COLO668 (cell line): ENCODE data around the gene ASAH2.
"Not testable (repeated sequence)": the region's sequence is repeated elsewhere in the genome, so short reads cannot be mapped to it uniquely, and the experiment has no call there.

Experiments
- DNase-seq: peaks from one replicate; lab custom pipeline; 2025; ENCODE audit not compliant: unreplicated experiment; lab: John Stamatoyannopoulos, UW

Gene ASAH2

DNA sequence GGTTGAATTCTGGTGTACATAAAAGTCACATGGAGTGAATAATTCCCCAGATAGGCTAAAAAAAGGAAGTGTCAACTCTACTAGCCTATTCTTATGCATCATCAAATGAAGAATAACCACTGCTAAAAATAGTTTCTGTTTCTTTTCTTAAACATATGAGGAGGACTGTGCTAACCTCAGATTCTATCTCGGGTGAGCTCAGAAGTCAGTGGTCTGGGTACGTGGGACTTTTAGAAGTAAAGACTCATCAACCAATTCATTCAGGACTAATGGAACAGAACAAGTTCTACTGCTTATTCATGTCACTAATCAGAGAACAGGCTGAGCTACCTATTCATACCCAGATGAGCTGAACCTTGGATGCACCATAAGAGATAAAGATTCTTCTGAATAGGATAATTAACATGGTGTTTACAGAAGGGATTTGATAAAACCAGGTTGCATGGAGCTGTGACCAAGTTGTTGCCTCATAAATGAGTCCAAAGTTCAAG, 9.5 kb upstream of the ASAH2 start:
- no peak for DNase-seq

DNA sequence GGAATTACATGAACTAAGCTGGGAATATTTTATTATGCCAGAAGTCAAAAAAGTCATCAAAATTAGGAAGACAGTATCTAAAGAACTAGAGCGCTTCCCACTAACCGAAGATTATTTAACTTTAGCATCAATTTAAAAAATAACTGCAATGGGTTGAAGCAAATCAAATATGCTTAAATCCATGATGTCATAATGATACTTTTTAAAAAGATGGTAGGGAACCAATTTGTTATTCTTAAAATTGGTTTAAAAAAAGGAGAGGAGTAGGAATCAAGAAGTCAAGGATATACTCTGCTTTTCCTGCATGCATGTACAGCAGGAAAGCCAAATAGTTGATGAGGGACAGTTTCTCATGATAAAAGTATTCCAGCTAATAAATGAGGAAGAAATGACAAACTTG, 3.2 kb upstream of the ASAH2 start:
- no peak for DNase-seq

- DNase-seq, result no peak
These were observed 1.0 kb downstream of the ASAH2 start for GRCh38 chr10:50250096-50250854.

DNA sequence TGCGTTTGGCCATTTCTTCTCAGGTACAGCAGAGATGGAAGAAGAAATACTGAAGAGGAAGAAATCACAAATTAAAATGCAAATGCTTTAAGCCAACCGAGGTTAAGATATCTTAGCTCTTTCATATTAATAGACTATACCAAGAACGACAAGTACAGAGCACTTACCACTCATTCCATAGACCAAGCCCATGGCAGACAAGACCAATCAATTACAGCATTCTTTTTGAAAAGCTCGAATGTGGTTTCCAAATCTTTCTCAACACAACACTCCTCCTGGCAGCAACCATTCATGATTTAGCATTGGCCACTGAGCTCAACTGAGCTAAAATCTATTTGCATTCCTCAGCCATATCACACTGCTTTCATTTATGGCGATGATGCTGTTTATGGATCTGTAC, 2.7 kb downstream of the ASAH2 start:
- no peak for DNase-seq

GRCh38 chr10:50248062-50248461, 3.3 kb downstream of the ASAH2 start:
- DNase-seq, result no peak

- no peak for DNase-seq
These were observed 7.1 kb downstream of the ASAH2 start for GRCh38 chr10:50244201-50244600.

DNA sequence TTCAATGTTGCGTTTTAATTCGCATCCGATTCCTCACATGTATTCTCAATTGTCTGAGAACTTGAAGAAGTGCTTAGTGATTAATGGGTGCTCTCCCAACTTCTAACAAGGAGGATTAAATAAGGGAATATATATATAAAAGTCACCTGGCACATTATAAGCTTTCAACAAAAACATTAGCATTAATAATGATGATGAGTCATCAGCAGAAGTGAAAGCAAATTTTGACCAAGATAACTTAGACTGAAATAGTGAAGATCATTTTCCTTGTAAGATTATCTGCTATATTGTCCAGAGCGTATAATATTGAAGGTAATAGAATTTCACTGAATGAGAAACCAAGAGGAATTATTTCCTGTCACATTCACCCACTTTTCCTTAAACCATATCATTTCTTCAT, 8.5 kb downstream of the ASAH2 start:
- no peak for DNase-seq

DNA sequence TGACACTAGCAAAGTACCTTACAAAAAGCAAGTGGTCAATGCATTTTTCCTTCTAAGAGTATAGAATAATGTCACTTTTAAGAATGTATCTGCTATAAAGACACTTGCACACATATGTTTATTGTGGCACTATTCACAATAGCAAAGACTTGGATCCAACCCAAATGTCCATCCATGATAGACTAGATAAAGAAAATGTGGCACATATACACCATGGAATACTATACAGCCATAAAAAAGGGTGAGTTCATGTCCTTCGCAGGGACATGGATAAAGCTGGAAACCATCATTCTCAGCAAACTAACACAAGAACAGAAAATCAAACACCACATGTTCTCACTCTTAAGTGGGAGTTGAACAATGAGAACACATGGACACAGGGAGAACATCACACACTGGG, 9.8 kb downstream of the ASAH2 start:
- not testable (repeated sequence) for DNase-seq

DNA sequence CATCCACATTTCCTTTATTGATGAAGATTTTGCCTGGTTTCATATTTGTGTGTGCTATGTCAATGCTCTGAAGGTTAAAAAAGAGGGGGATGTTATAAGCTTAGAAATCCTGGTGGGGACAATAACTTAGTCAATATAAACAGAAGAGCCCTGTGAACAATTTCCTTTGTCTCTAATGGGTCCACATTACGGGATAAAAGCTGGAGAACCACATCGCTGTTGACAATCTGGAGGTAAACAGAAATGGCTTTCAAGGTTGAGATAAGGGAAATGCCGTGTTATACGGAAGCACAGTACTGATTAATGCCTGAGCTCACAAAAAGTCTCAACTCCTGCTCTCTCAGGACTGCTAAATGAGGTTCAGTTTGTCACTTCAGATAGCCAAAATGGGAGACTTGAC, 16.8 kb downstream of the ASAH2 start:
- DNase-seq, result no peak

GRCh38 chr10:50232261-50232639, 19.1 kb downstream of the ASAH2 start:
- DNase-seq, result no peak

GRCh38 chr10:50231515-50232260, 19.6 kb downstream of the ASAH2 start:
- no peak for DNase-seq

DNA sequence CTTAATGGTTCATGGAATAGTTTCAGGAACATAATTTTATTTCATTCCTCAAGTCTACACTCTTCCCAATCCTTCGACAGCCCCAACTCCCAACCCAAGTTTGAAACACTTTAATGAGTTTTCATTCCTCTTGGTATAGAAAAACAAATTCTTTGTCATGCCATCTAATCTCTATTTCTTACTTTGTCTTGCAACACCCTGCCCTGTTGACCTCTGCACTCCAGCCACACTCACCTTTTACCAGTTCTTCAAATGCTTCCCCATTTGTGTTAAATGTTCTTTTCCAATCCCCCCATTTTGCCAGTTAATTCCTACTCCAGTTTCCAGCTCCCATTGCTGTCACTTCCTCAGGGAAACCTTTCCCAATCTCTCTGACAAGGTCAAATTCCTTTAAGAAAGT, 21.9 kb downstream of the ASAH2 start:
- DNase-seq, result no peak

DNA sequence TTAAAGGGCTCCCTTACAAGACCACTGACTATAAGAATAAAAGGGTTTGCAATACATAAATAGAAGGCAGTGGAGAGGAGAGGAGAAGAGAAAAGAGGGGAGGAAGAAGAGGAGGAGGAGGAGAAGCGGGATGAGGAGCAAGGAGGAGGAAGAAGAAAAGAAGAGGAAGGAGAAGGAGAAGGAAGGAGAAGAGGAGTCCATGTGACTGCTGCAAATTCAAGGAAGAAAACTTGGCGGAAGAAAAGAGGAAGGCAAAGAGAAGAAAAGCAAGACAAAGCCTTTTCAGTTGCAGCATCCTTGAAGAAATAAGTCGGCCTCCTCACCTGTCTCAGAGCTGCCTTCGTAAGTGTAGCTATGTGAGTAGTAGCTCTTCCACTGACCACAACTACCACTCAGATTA, 22.6 kb downstream of the ASAH2 start:
- no peak for DNase-seq

DNA sequence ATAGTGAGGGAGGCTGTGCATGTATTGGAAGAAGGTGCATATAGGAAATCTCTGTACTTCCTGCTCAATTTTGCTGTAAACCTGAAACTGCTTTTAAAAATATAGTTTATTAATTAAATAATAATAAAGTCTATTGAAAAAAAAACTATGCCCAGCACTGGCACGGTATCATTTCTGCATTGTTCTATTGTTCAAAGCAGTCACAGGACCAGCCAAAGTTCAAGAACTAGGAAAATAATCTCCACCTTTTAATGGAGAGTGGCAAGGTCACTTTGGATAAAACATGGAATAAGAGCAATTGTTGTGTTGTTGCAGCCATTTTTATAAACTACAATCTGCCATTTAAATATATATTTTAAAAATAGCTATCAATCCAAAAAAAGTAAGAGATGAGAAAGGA, 24.7 kb downstream of the ASAH2 start:
- DNase-seq, result no peak

DNA sequence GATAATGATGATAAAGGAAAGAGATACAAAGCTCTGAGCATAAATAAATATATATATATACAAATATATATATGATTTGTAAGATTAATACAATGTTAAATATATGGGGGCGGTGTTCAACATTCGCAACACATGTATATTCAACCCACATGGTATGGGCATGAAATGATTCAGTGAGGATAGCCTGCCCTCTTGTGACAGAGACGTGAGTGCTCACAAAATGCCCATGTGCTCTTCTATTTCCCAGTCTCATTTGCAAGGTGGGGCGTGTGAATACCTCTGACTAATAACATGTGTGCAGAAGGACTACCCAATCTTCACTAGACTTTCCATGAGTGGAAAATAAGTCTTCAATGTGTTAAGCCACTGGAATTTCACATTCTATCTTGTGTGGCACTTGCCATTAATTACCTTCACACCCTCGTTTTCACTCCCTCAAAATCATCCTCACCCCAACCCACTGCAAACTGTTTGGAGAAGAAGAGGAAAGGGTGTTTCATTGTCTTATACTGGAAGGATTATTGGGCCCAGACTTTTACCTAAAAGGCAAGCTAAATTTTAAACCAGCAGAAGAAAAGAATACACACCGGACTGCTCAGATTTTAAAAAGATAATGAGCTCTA, 26.9 kb downstream of the ASAH2 start:
- DNase-seq, result peak; percentile 11

- no peak for DNase-seq
These were observed 29.1 kb downstream of the ASAH2 start for GRCh38 chr10:50222199-50222598.

DNA sequence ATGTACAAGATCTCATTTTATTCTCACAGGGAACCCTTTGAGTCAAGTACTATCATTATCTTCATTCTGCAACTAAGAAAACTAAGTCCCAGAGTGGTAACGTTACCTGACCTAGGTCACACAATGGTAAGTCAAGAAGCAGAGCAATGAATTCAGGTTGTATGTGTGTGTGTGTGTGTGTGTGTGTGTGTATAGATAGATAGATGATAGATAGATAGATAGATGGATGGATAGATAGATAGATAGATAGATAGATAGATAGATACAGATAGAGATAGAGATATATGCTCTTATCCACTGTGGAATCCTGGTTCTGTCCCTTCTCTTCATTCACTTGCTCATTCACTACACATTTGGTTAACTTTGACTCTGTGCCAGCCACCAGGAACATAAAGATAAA, 29.8 kb downstream of the ASAH2 start:
- no peak for DNase-seq

DNA sequence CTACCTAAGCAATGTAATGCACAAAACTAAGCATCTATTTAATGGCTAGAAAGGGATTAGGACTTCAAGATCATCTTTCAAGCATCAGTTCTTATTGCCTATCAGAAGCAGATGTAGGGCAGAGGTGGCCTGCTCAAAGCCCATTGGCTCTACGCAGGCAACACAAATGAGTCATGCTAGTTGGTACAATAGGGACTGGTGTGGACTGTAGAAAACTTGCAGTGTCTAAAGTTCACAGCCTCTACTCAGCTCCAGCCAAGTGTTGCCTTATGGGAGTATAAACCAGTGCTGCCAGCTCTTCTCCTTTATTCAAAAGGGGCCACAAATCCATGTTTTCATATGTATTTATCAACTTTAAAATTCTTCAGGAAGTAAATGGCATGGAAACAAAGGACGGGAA, 31.7 kb downstream of the ASAH2 start:
- DNase-seq, result no peak

GRCh38 chr10:50219200-50219599, 32.1 kb downstream of the ASAH2 start:
- no peak for DNase-seq

- DNase-seq, result no peak
These were observed 34.4 kb downstream of the ASAH2 start for GRCh38 chr10:50216894-50217293.

DNA sequence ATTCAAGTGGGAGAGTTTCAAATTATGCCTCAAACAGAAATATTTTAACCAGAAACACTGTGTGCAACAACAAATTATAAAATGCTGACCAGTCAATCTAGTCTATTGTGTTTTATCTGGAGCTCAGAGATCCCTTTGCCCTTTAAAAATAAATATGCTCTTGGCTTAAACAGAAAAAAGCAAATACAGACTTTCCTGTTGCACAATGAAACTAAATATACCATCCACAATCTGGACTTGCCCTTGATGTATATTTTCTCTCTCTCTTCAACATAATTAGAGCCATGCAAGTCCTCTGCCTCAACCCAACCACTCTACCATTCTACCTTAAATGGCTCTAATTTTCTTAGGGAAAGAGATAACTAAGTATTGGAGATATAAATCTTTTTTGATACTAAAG, 34.9 kb downstream of the ASAH2 start:
- DNase-seq, result no peak

DNA sequence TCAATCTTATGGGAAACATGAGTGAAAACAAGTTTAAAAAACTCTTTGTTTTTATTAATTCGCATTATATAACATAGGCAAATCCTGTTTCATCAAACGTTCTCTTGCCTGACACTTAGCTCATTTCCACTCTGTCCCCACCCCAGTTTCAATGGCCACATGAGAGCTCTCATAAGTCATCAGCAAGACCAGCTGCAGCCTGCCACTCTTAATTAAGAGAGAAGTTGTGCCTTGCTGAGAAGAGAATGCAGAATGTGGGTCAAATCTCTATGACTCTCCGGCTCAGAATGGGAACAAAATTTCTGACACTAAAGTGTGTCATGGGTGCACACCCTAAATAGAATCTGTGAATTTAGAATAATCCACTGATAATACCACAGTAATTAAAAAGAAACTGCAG, 39.6 kb downstream of the ASAH2 start:
- no peak for DNase-seq
